ENCODE data around the gene CYP1A1.
"Not testable (repeated sequence)": the region's sequence is repeated elsewhere in the genome, so short reads cannot be mapped to it uniquely, and the experiment has no call there.

The CYP1A1 gene

DNA sequence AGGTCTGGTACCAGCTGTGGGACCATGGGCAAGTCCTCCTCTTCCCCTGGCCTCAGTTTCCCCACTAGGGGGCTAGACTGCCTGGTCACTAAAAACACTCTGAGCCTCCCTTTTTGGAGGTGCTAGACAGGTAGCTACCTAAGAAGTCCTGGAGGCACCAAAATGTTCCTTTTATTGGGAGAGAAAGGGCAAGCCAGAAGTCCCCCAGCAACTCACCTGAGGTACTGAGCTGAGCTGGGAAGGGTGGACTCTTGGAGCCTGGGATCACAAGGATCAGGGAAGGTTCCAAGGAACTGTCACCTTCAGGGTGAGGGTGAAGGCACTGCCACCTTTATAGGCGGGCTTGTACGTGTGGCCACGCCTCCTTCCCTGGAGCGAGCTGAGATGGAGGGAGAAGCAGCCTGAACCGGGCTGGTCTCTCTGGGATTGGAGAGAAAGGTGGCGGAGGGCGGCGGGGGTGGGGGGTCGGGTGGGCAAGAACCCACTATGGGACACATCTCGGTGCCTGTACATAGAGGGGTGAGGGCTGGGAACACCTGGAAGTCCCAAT is at the start of gene CYP1A1:
CYP1A1 (minus strand) TSS at position 304 of the 550 bp plus-strand sequence. CDS start 2,431 bp downstream, outside the sequence.
- peak in 1 of 2 donors; percentile 25 for DNase-seq

DNA sequence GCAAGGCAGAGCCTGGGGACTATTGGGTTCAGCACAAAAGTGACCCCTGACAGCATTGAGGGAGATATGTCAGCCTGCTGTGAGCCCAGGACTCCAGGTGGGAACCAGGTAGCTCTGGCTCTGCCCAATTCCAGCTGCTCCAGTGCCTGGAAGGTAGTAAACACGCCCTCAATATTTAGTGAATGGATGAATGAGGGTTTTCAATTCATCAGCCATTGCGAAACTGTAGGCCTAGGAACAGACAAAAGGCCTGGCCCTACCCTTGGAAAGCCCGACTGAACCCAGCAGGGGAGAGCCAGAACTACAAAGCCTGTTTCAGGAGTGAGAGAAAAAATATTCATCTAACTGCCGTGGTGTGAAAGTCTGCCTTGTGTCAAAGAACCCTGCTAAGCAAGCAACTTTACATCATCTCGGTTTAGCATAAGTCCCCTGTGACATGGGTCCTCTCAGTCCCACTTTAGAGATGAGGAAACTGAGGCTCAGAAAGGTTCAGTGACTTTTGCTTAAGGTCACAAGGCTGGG is 48.5 kb upstream of the CYP1A1 start:
- DNase-seq = no peak

DNA sequence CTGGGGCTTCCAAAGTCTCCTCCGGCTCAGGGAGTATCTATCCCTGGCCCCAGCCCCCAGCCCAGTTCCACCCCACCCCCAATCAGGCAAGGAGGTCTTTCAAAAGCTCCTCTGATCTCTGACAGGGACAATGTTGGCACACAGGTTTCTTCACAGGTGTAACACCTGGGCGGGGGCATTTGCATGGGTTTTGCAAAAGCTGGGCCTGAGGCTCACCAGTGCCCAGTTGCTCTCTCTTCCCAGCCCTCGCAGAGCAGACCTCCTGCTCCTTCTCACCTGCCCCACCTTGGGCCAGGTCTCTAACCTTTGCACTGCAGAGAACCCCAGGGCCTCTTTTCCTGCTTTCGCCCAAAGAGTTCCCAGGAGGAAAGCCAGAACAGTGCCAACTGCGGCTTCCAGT is 48.0 kb upstream of the CYP1A1 start:
- no peak for DNase-seq

DNA sequence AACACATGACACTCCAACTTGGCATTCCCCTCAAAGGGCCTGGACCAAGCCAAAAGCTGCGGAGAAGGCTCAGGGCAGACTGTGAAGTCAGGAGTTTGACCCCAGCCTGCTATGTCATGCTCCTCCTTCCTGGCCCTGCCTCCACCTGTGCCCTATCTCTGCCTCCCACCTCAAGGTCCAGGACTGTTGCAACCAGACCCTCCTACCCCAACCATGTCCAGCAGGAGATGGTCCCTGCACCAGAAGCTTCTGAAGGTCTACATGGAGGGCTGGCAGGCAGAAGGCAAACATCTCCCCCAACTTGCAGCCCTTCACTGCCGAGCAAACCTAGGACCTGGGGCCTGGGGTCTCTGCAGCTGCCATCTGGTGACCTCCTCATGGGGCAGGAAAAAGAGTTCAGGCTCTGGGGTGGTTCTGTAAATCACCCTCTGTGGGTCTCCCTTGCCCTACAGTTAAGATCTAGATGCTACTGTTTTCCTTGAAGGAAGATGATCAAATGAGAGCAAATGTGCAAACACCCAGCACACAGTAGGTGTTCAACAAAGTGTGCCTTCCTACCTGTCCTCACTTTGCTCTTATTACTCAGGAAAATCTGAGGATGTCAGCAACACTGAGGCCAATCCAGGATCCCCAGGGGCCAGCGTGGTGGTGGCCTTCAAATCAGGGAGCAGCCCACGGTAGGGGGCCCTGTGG is 45.0 kb upstream of the CYP1A1 start:
- DNase-seq = no peak

GRCh38 chr15:74769463-74770025 is 44.2 kb upstream of the CYP1A1 start:
- DNase-seq = no peak

DNA sequence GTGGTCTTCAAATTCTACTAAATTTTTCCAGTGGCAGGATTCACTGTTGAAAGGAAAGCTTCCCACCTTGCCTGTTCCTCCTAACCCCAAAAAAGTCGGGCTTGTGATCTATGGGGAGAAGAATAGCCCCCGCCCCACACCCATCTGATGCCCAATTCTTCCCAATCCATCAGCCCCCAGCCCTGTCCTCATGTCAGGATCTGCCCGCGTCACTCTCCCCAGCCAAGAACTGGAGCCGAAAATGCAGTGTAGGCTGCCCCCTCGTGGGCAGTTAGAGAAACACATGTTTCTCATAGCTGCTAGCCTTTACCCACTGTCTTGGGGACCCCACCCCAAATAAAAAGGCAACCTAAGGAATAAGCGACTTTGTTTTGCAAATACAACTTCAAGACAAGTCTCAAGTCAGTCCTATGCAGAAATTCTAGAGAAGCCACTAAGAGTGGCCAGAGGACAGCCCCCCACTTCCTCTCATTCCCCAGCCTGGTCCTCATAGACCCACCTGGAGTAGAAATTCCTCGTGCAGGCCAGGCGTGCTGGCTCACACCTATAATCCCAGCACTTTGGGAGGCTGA is 43.5 kb upstream of the CYP1A1 start:
- peak; percentile 61 to 75 for DNase-seq

- no peak for DNase-seq
Measured at GRCh38 chr15:74768099-74768770, 42.9 kb upstream of the CYP1A1 start.

DNA sequence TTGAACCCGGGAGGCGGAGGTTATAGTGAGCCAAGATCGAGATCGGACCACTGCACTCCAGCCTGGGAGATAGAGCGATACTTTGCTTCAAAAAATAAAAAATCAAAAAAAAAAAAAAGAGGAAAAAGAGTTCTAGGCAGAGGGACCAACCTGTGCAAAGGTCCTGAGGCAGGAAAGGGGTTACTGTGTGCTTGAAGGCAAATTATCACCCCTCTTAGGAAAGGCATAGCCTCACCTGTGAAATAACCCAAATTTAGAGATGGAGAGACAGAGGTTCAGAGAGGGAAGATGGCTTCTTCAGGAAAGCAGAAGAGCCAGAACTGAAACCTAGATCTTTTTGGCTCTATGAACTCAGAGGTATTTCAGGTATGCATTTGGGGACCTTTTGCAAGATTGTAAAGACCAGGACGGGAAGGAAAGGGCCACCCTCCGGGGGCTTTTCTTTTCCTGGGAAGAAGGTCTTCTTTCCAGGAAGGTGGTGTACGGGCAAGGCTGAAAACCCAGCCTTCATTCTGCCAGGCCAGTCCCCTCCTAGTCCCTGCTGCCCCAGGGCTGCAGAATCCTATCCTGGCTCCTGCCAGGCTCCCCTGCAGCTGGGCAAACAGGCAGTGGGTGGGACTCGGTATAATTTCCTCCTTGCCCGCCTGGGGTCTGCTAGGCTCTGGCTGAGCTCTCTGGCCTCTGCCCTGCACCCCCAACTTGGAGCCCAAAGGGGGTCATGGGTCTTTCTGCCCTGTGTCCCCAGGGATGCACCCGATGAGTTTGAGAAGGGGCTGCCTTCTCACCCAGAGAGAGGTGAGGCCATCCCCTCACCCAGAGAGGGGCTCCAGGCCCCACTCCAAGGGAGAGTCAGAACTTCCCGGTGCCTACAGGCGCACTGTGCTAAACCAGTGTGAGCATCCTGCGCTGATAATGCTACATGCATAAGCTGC is 42.1 kb upstream of the CYP1A1 start:
- DNase-seq = no peak

DNA sequence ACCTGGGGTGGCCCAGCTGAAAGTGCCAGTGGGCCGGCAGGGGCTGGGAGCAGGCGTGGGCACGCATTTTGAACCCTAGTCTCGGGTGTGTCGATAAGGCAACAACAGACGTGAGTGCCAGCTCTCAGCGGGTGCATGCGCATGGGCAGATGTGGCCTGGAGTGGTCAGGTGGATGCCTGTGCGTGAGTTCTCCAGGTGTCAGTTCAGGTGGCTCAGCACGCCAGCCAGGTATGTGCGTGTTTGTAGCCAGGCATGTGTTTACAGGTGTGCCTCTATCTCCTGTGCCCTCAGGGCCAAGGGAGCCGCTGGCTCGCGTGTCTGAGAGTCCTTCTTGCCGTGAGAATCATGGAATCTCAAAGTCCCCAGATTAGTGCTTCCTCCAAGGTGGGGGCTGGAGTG is 38.1 kb upstream of the CYP1A1 start:
- DNase-seq = no peak

DNA sequence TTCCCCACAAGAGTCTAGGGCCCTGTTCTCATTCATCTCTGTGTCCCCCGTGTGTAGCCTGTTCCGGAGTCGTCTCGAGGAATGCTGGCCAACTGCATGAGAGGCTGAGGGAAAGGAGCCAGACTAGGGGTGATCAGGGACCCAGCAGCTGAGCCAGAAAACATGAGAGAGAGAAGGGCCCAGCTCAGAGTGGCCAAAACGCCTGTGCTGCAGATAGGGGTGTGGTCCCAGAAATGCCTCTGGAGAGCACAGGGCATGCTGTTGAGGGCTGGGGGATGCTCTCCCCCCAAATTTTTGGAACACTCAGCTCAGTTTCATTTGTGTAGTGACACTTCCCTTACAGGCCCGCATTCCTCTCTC is 37.4 kb upstream of the CYP1A1 start:
- no peak for DNase-seq

- DNase-seq = no peak
Measured at GRCh38 chr15:74758736-74759135, 33.4 kb upstream of the CYP1A1 start.

DNA sequence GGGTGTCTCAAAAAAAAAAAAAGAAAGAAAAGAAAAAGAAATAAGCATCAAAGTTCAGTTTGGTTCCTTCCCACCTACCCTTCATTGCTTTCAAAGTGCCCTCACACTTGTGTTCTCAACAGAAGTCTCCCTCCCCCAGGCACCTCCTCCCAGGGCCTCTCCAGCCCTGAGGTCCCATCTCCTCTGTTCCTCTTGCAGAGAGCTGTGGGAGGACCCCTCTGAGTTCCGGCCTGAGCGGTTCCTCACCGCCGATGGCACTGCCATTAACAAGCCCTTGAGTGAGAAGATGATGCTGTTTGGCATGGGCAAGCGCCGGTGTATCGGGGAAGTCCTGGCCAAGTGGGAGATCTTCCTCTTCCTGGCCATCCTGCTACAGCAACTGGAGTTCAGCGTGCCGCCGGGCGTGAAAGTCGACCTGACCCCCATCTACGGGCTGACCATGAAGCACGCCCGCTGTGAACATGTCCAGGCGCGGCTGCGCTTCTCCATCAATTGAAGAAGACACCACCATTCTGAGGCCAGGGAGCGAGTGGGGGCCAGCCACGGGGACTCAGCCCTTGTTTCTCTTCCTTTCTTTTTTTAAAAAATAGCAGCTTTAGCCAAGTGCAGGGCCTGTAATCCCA is 29.4 kb upstream of the CYP1A1 start:
- DNase-seq = no peak

DNA sequence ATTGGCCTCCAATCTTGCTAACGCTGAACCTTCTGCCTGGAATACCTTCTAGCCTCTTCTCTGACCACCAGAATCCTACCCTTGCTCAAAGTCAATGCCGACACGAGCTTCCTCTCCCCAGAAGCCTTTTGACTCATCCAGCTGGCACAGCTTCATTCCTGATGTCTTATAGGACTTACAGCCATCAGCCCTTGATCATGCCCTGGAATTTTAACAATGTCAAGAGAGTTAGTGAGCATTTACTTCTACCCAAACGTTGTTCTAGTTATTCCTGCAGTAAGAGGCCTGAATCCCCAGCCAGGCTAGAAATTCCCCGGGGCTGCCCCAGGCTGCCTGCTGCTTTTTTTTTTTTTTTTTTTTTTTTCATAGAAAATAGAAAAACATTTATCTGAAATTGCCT is 27.2 kb upstream of the CYP1A1 start:
- DNase-seq = no peak

DNA sequence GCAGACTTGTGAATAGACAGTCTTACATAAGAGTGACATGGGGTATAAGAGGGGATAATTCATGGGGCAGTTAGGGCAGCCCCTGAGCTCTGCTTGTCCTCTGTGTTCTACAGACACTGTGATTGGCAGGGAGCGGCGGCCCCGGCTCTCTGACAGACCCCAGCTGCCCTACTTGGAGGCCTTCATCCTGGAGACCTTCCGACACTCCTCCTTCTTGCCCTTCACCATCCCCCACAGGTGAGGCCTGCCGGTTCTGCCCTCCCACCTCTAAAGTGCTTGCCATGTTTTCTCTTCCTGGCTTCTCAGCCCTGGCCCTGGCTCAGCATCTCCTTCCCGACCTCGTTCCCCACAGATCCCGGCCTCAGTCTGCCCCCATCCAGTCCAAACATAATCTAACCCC is 26.7 kb upstream of the CYP1A1 start:
- no peak for DNase-seq

- no peak for DNase-seq
Measured at GRCh38 chr15:74750751-74751150, 25.4 kb upstream of the CYP1A1 start.

GRCh38 chr15:74749832-74750231 is 24.5 kb upstream of the CYP1A1 start:
- DNase-seq = no peak

- DNase-seq = no peak
Measured at GRCh38 chr15:74748322-74748946, 23.1 kb upstream of the CYP1A1 start, which contains the start of gene CYP1A2. CYP1A2 (plus strand) TSS chr15:74748845; CDS start chr15:74749739, 894 bp downstream.

DNA sequence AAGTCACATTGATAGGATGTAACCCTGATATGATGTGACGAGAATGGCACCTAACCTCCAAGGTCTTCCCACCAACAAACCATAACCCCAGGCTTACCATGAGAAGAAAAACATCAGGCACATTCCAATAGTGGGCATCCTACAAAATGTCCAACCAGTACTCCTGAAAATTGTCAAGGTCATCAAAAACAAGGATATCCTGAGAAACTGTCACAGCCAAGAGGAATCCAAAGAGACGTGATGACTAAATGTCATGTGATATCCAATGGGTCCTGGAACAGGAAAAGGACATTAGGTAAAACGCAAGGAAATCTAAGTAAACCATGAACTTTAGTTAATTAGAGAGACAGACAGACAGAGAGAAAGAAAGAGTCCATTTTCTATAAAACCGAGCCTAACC is 21.1 kb upstream of the CYP1A1 start:
- DNase-seq = no peak

DNA sequence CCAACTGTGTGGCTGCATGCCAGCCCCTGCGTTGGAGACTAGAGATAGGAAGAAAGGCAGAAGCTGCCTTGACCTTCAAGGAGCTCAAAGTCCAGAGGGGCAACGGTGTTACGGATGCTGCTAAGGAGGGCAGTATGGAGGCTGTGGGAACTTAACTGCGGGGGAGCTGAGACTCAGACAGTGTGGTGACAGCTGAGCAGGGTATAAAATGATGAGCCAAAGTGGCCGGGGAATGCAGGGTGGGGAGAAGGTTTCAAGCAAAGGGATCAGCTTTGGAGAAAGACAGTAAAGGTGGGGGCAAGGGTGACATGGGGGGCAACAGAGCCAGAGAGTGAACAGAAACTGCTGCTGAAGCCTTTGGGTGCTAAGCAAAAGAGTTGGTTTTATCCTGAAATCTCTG is 17.1 kb upstream of the CYP1A1 start:
- no peak for DNase-seq

- DNase-seq = not testable (repeated sequence)
Measured at GRCh38 chr15:74738239-74738638, 12.9 kb upstream of the CYP1A1 start.

DNA sequence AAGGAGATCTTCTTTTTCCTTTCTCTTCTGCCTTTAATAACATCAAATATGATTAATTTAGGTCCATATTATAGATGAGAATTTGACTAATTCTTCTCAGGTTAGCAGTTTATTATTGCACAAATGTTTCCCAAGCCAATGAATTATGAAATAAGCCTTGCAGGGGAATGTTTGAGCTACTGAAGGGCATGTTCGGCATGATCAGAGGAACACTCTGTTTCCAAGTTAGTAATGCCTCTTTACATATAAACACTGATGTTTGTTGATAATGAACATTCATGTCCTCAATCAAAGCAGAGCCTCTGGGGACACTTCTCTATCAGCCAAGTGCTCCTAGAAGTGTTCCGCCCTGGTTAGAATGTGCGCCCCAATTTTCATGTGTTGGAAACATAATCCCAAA is 10.0 kb upstream of the CYP1A1 start:
- no peak for DNase-seq
